Activated CD4-positive, alpha-beta T cell treated with anti-CD3 and anti-CD28 coated beads, Interleukin-2, amount 10 ng/mL, durations not matched to agents 7 days and 5 days (primary cell): ENCODE measurements around the gene RNF207. TPM values are rescaled to one million over a fixed set of nuclear protein-coding genes. Genes with fewer than 3 reads are reported as not detected.

Source experiments
- CTCF ChIA-PET: fragments of 350-600 bp; sonication (Branson Sonifier 250); formaldehyde crosslinking; loops from one replicate; lab custom pipeline; 2021; ENCODE audit warnings: antibody characterized with exemption; lab: Charles Lee
- POLR2A ChIA-PET: fragments of 350-600 bp; sonication (Branson Sonifier 250); formaldehyde crosslinking; loops from one replicate; lab custom pipeline; 2021; ENCODE audit warnings: antibody characterized with exemption; lab: Charles Lee
- DNase-seq: peaks from one replicate; pipeline ENCODE4 v3.0.0-alpha.2; 2020
- H3K27ac Mint-ChIP-seq: one replicate; pipeline ENCODE4 v1.8.0; 2021; ENCODE audit warnings: mild to moderate bottlenecking, moderate library complexity, mixed read lengths
- H3K27me3 Mint-ChIP-seq: one replicate; pipeline ENCODE4 v1.8.0; 2021; ENCODE audit warnings: mixed read lengths
- H3K36me3 Mint-ChIP-seq: one replicate; pipeline ENCODE4 v1.8.0; 2021; ENCODE audit warnings: low read depth, mixed read lengths
- H3K4me1 Mint-ChIP-seq: one replicate; pipeline ENCODE4 v1.8.0; 2021; ENCODE audit warnings: mixed read lengths
- H3K4me3 Mint-ChIP-seq: one replicate; pipeline ENCODE4 v1.8.0; 2021; ENCODE audit warnings: mild to moderate bottlenecking, moderate library complexity, mixed read lengths
- H3K9me3 Mint-ChIP-seq: one replicate; pipeline ENCODE4 v1.8.0; 2021; ENCODE audit warnings: mixed read lengths
- total RNA-seq, 2 experiments: library from RNA; stranded (reverse); gene quantifications; one replicate each; pipeline ENCODE4 v1.2.3, GENCODE V29; 2021

The RNF207 gene
- total RNA-seq, 2 experiments from 2014 or later: 4.0 to 7.4 TPM

- Mint-ChIP-seq H3K27me3 (no peaks in the 10 kb centered on the region), H3K9me3 (no peaks in the 10 kb centered on the region), H3K36me3 (no peaks in the 10 kb centered on the region), H3K27ac (no peak overlapping the region), H3K4me1 (no peaks in the 10 kb centered on the region), H3K4me3 (no peak overlapping the region)
- CTCF ChIA-PET: interaction anchor here (0.6 kb wide), 1 partner anchor 1256 kb away, joined by 4 read pairs; no protein-coding TSS in a partner anchor
- no peak for DNase-seq
- POLR2A ChIA-PET: no interaction called here
Observed at GRCh38 chr1:6166655-6167390, 39.1 kb upstream of the RNF207 start.

GRCh38 chr1:6167391-6168303 lies 38.3 kb upstream of the RNF207 start:
- Mint-ChIP-seq H3K27me3 (no peaks in the 10 kb centered on the region), H3K4me3 (no peak overlapping the region), H3K27ac (no peak overlapping the region), H3K9me3 (no peaks in the 10 kb centered on the region), H3K4me1 (no peaks in the 10 kb centered on the region), H3K36me3 (no peaks in the 10 kb centered on the region)
- POLR2A ChIA-PET: no interaction called here
- CTCF ChIA-PET: interaction anchor here (0.6 kb wide), 1 partner anchor 1255 kb away, joined by 4 read pairs; no protein-coding TSS in a partner anchor
- DNase-seq: no peak

GRCh38 chr1:6168947-6169586 lies 36.9 kb upstream of the RNF207 start:
- Mint-ChIP-seq H3K4me1 (no peaks in the 10 kb centered on the region), H3K4me3 (no peak overlapping the region), H3K27ac (no peak overlapping the region), H3K27me3 (no peaks in the 10 kb centered on the region), H3K36me3 (no peaks in the 10 kb centered on the region), H3K9me3 (no peaks in the 10 kb centered on the region)
- ChIA-PET CTCF (no interaction called here), POLR2A (no interaction called here)
- no peak for DNase-seq

- POLR2A ChIA-PET: no interaction called here
- no peak overlapping the region for H3K4me3 Mint-ChIP-seq
- CTCF ChIA-PET: no interaction called here
- H3K9me3 Mint-ChIP-seq: no peaks in the 10 kb centered on the region
- H3K36me3 Mint-ChIP-seq: no peaks in the 10 kb centered on the region
- H3K27ac Mint-ChIP-seq: no peak overlapping the region
- no peak for DNase-seq
- no peaks in the 10 kb centered on the region for H3K4me1 Mint-ChIP-seq
- no peaks in the 10 kb centered on the region for H3K27me3 Mint-ChIP-seq
Observed at GRCh38 chr1:6170116-6170741, 35.7 kb upstream of the RNF207 start.

- CTCF ChIA-PET: no interaction called here
Observed at GRCh38 chr1:6170742-6171201, 35.1 kb upstream of the RNF207 start.

GRCh38 chr1:6171548-6172124 lies 34.3 kb upstream of the RNF207 start:
- CTCF ChIA-PET: no interaction called here
- H3K27me3 Mint-ChIP-seq: peaks cover 3% of the 10 kb centered on the region

More at GRCh38 chr1:6170742-6171201, 35.1 kb upstream of the RNF207 start:
- Mint-ChIP-seq H3K4me3 (no peak overlapping the region), H3K27ac (no peak overlapping the region), H3K27me3 (no peaks in the 10 kb centered on the region), H3K4me1 (no peaks in the 10 kb centered on the region), H3K9me3 (no peaks in the 10 kb centered on the region), H3K36me3 (no peaks in the 10 kb centered on the region)
- POLR2A ChIA-PET: no interaction called here
- DNase-seq: no peak

GRCh38 chr1:6172549-6172948 lies 33.4 kb upstream of the RNF207 start:
- Mint-ChIP-seq H3K4me1 (no peaks in the 10 kb centered on the region), H3K36me3 (no peaks in the 10 kb centered on the region), H3K4me3 (no peak overlapping the region), H3K27ac (no peak overlapping the region), H3K27me3 (peaks cover 8% of the 10 kb centered on the region), H3K9me3 (no peaks in the 10 kb centered on the region)
- CTCF ChIA-PET: no interaction called here
- DNase-seq: no peak
- POLR2A ChIA-PET: no interaction called here

More at GRCh38 chr1:6171548-6172124, 34.3 kb upstream of the RNF207 start:
- no peak for DNase-seq
- H3K9me3 Mint-ChIP-seq: no peaks in the 10 kb centered on the region
- H3K27ac Mint-ChIP-seq: no peak overlapping the region
- POLR2A ChIA-PET: no interaction called here
- no peak overlapping the region for H3K4me3 Mint-ChIP-seq
- no peaks in the 10 kb centered on the region for H3K36me3 Mint-ChIP-seq
- H3K4me1 Mint-ChIP-seq: no peaks in the 10 kb centered on the region

- H3K4me1 Mint-ChIP-seq: peaks cover 2% of the 10 kb centered on the region
- peaks cover 22% of the 10 kb centered on the region for H3K27me3 Mint-ChIP-seq
- no peaks in the 10 kb centered on the region for H3K36me3 Mint-ChIP-seq
- no peak for DNase-seq
- ChIA-PET CTCF (no interaction called here), POLR2A (no interaction called here)
- no peaks in the 10 kb centered on the region for H3K9me3 Mint-ChIP-seq
- H3K4me3 Mint-ChIP-seq: no peak overlapping the region
- no peak overlapping the region for H3K27ac Mint-ChIP-seq
Observed at GRCh38 chr1:6174621-6175410, 31.1 kb upstream of the RNF207 start.

GRCh38 chr1:6175411-6175828 lies 30.5 kb upstream of the RNF207 start:
- Mint-ChIP-seq H3K4me3 (no peak overlapping the region), H3K4me1 (peaks cover 2% of the 10 kb centered on the region), H3K27ac (no peak overlapping the region), H3K36me3 (no peaks in the 10 kb centered on the region), H3K9me3 (no peaks in the 10 kb centered on the region), H3K27me3 (peaks cover 22% of the 10 kb centered on the region)
- CTCF ChIA-PET: no interaction called here
- POLR2A ChIA-PET: no interaction called here
- no peak for DNase-seq

- H3K4me3 Mint-ChIP-seq: no peak overlapping the region
- ChIA-PET CTCF (interaction anchor here (0.6 to 0.9 kb wide), 2 partner anchors 69 to 1646 kb away, joined by 3 to 5 read pairs; no protein-coding TSS in a partner anchor), POLR2A (no interaction called here)
- peaks cover 35% of the 10 kb centered on the region for H3K27me3 Mint-ChIP-seq
- H3K36me3 Mint-ChIP-seq: no peaks in the 10 kb centered on the region
- no peak for DNase-seq
- H3K9me3 Mint-ChIP-seq: no peaks in the 10 kb centered on the region
- no peak overlapping the region for H3K27ac Mint-ChIP-seq
- peaks cover 5% of the 10 kb centered on the region for H3K4me1 Mint-ChIP-seq
Observed at GRCh38 chr1:6176779-6177178, 29.1 kb upstream of the RNF207 start.

GRCh38 chr1:6177681-6178380 lies 28.1 kb upstream of the RNF207 start:
- peaks cover 36% of the 10 kb centered on the region for H3K27me3 Mint-ChIP-seq
- CTCF ChIA-PET: no interaction called here
- no peak overlapping the region for H3K27ac Mint-ChIP-seq
- DNase-seq: no peak
- H3K4me1 Mint-ChIP-seq: peaks cover 6% of the 10 kb centered on the region
- no peaks in the 10 kb centered on the region for H3K36me3 Mint-ChIP-seq
- POLR2A ChIA-PET: no interaction called here
- H3K4me3 Mint-ChIP-seq: no peak overlapping the region
- no peaks in the 10 kb centered on the region for H3K9me3 Mint-ChIP-seq
